MV-4-11 (cell line): ENCODE data around the gene COMT.
"Not testable (repeated sequence)": the region's sequence is repeated elsewhere in the genome, so short reads cannot be mapped to it uniquely, and the experiment has no call there.

Experiments used
- DNase-seq: peaks from one replicate; lab custom pipeline; 2025; lab: John Stamatoyannopoulos, UW

Gene COMT

GRCh38 chr22:19941365-19942082, at the start of gene COMT, which contains the start of gene TXNRD2:
COMT (plus strand) TSS chr22:19941772; CDS start chr22:19962527, 20,755 bp downstream.
TXNRD2 (minus strand) TSS chr22:19941818; CDS start chr22:19941803, 15 bp downstream.
- peak; percentile 29 for DNase-seq

- DNase-seq: no peak
These were observed 49.2 kb upstream of the COMT start for GRCh38 chr22:19892257-19892879.

- DNase-seq: no peak
These were observed 48.6 kb upstream of the COMT start for GRCh38 chr22:19892925-19893324.

GRCh38 chr22:19893363-19893762, 48.2 kb upstream of the COMT start:
- DNase-seq: no peak

- DNase-seq: no peak
These were observed 46.3 kb upstream of the COMT start for GRCh38 chr22:19895160-19895849.

GRCh38 chr22:19896665-19897355, 44.8 kb upstream of the COMT start:
- no peak for DNase-seq

GRCh38 chr22:19897726-19898125, 43.8 kb upstream of the COMT start:
- DNase-seq: no peak

- DNase-seq: no peak
These were observed 43.4 kb upstream of the COMT start for GRCh38 chr22:19898145-19898544.

- DNase-seq: no peak
These were observed 42.6 kb upstream of the COMT start for GRCh38 chr22:19898831-19899567.

- DNase-seq: no peak
These were observed 40.7 kb upstream of the COMT start for GRCh38 chr22:19900707-19901436.

GRCh38 chr22:19901577-19902244, 39.9 kb upstream of the COMT start:
- no peak for DNase-seq

GRCh38 chr22:19902245-19902715, 39.3 kb upstream of the COMT start:
- DNase-seq: no peak

- no peak for DNase-seq
These were observed 38.5 kb upstream of the COMT start for GRCh38 chr22:19903031-19903430.

- no peak for DNase-seq
These were observed 38.1 kb upstream of the COMT start for GRCh38 chr22:19903513-19903912.

- no peak for DNase-seq
These were observed 37.3 kb upstream of the COMT start for GRCh38 chr22:19904174-19904856.

- no peak for DNase-seq
These were observed 36.6 kb upstream of the COMT start for GRCh38 chr22:19904935-19905334.

GRCh38 chr22:19905347-19906276, 36.0 kb upstream of the COMT start:
- no peak for DNase-seq

- DNase-seq: not testable (repeated sequence)
These were observed 34.7 kb upstream of the COMT start for GRCh38 chr22:19906864-19907263.

- DNase-seq: not testable (repeated sequence)
These were observed 33.7 kb upstream of the COMT start for GRCh38 chr22:19907902-19908301.
